ENCODE results near the gene MALT1.

DNA sequence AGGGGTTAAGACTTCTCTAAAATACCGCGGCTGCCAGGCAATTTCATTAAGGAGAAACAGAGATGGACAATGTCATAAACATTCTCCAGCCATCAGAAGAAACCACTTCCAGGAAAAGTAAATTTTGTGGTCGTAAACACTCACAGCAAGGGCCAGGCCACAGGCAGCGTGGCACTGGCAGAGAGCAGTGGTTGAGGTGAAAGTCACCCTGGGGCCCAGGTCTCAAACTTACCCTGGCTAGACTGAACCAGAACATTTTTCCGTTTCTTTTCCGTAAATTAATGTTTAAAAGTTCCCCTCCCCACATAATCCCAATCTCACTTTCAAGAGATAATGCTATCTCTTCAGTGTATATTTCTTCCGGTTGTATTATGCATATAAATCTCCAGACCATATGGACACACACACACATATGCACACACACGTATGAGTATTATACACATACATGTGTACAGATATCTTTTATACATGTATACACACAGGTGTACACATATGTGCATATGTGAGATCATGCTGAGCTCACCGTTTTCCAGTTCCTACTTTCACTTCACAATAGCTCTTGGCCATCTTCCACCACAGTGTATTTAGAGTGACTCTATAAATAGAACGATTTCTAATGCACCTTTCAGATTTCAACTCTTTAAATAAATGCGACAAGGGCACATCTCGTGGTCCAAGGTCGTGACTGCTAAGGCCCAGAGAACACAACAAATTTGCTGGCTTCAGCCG is 90.1 kb downstream of the MALT1 start:
- no peak for TF ChIP-seq ELF4 (IDR thresholded peaks at IDR 0.05)
- TF ChIP-seq, protein P1, sequence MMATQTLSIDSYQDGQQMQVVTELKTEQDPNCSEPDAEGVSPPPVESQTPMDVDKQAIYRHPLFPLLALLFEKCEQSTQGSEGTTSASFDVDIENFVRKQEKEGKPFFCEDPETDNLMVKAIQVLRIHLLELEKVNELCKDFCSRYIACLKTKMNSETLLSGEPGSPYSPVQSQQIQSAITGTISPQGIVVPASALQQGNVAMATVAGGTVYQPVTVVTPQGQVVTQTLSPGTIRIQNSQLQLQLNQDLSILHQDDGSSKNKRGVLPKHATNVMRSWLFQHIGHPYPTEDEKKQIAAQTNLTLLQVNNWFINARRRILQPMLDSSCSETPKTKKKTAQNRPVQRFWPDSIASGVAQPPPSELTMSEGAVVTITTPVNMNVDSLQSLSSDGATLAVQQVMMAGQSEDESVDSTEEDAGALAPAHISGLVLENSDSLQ (IDR thresholded peaks at IDR 0.05) = no peak
